OCI-LY7 (cell line): ENCODE measurements around the gene WNT2B. TPM values are rescaled to one million over a fixed set of nuclear protein-coding genes. Genes with fewer than 3 reads are reported as not detected.
"Not testable (repeated sequence)": the region's sequence is repeated elsewhere in the genome, so short reads cannot be mapped to it uniquely, and the experiment has no call there.

Experiments
- BruUV-seq: library from RNA; stranded (reverse); fragments of 400-500 nt; replicated peaks from 2 replicates; lab custom pipeline; 2021; lab: Mats Ljungman, UMichigan
- CTCF ChIA-PET: fragments of 300-600 bp; sonication (Branson Sonifier 250); formaldehyde crosslinking; loops from one replicate; lab custom pipeline; 2022; ENCODE audit warnings: antibody characterized with exemption; ENCODE audit not compliant: unreplicated experiment; lab: Charles Lee
- POLR2A ChIA-PET: fragments of 300-600 bp; sonication (Branson Sonifier 250); formaldehyde crosslinking; loops from one replicate; lab custom pipeline; 2022; ENCODE audit warnings: antibody characterized with exemption; lab: Charles Lee
- DNase-seq: peaks from one replicate; pipeline ENCODE4 v3.0.0-alpha.2; 2015; ENCODE audit warnings: low spot score
- H2AFZ ChIP-seq: fragments of 200-600 bp; sonication (generic), shearing (Covaris generic); 2 replicates; pipeline ENCODE4 v1.6.1; 2014; ENCODE audit warnings: mild to moderate bottlenecking, antibody characterized with exemption, low read length, moderate library complexity
- H3K27ac ChIP-seq: fragments of 200-600 bp; sonication (generic); 2 replicates; pipeline ENCODE4 v1.5.1; 2014; ENCODE audit warnings: mixed run types, low read depth, mild to moderate bottlenecking, moderate library complexity, low read length, inconsistent platforms; ENCODE audit not compliant: poor library complexity, severe bottlenecking
- H3K36me3 ChIP-seq: fragments of 200-600 bp; sonication (generic); 2 replicates; pipeline ENCODE4 v1.6.1; 2014; ENCODE audit warnings: mild to moderate bottlenecking, antibody characterized with exemption, low read length, moderate library complexity, mixed read lengths; ENCODE audit not compliant: insufficient read depth
- H3K4me1 ChIP-seq: fragments of 200-600 bp; sonication (generic); 2 replicates; pipeline ENCODE4 v1.5.1; 2014; ENCODE audit warnings: mild to moderate bottlenecking, low read length; ENCODE audit not compliant: insufficient read depth, poor library complexity, severe bottlenecking
- H3K4me2 ChIP-seq: fragments of 200-600 bp; sonication (generic); 2 replicates; pipeline ENCODE4 v1.6.1; 2014; ENCODE audit warnings: mild to moderate bottlenecking, low read length
- H3K4me3 ChIP-seq: fragments of 200-600 bp; sonication (generic); 2 replicates; pipeline ENCODE4 v1.5.1; 2014; ENCODE audit warnings: mild to moderate bottlenecking, low read depth, low read length; ENCODE audit not compliant: poor library complexity, severe bottlenecking
- H3K79me2 ChIP-seq: fragments of 200-600 bp; sonication (generic); 2 replicates; pipeline ENCODE4 v1.6.1; 2016; ENCODE audit warnings: low read depth, mild to moderate bottlenecking, low read length, moderate library complexity, mixed read lengths; ENCODE audit not compliant: insufficient read depth
- H3K9me2 ChIP-seq: fragments of 200-600 bp; sonication (generic); 2 replicates; pipeline ENCODE4 v1.6.1; 2016; ENCODE audit warnings: mild to moderate bottlenecking, low read length, mixed read lengths; ENCODE audit not compliant: insufficient read depth
- H3K9me3 ChIP-seq: fragments of 200-600 bp; sonication (generic); 2 replicates; pipeline ENCODE4 v1.6.1; 2014; ENCODE audit warnings: mild to moderate bottlenecking, mixed run types, low read length, mixed read lengths
- H4K20me1 ChIP-seq: fragments of 200-600 bp; sonication (generic); 2 replicates; pipeline ENCODE4 v1.6.1; 2014; ENCODE audit warnings: mild to moderate bottlenecking, antibody characterized with exemption, low read length, moderate library complexity, mixed read lengths; ENCODE audit not compliant: insufficient read depth
- CTCF ChIP-seq: fragments of 200-600 bp; sonication (generic); conservative IDR thresholded peaks from 2 replicates; pipeline ENCODE4 v1.5.1; 2014; ENCODE audit warnings: mild to moderate bottlenecking, antibody characterized with exemption, low read length, moderate library complexity, mixed read lengths
- EZH2phosphoT487 ChIP-seq: fragments of 200-600 bp; sonication (generic); IDR thresholded peaks from 2 replicates; pipeline ENCODE4 v1.6.1; 2018; ENCODE audit warnings: low read depth, borderline replicate concordance, mild to moderate bottlenecking, mixed run types, antibody characterized with exemption, low read length, moderate library complexity, mixed read lengths
- intact Hi-C: fragments of 100-400 bp; cut with micrococcal nuclease; formaldehyde crosslinking; loops from one replicate; pipeline ENCODE4 v1.10.0; 2022; ENCODE audit not compliant: unreplicated experiment
- total RNA-seq, 2 experiments: library from RNA; depleted of rRNA in 1 of 2; stranded (reverse); fragments of >200 nt in 1 of 2; shearing (Covaris generic) in 1 of 2; gene quantifications; 2 replicates each; pipeline ENCODE4 v1.2.3, GENCODE V29; 2014 to 2022

WNT2B gene
- total RNA-seq, 2 experiments from 2014 or later: 0.32 to 0.91 TPM

DNA sequence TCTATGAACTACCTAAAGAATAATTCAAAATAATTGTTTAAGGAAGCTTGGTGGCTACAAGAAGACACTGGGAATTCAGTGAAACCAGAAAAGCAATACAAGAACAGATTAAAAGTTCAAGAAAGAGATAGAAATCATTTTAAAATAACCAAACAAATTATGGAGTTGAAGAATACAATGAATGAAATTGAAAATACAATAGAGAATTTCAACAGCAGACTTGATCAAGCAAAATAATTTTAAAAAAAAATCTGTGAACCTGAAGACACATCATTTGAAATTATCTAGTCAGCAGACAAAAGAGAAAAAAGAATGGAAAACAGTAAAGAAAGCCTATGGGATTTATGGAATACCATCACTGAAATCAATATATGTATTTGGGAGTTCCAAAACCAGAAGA is 31.2 kb upstream of the WNT2B start:
- no peak overlapping the region for H3K4me3 ChIP-seq
- CTCF ChIA-PET: no interaction called here
- H3K4me2 ChIP-seq: no peak overlapping the region
- intact Hi-C loops: no loop called here
- H3K9me2 ChIP-seq: no peaks in the 10 kb centered on the region
- no peak overlapping the region for H3K27ac ChIP-seq
- TF ChIP-seq CTCF (no peak), EZH2phosphoT487 (no peak)
- H3K4me1 ChIP-seq: no peaks in the 10 kb centered on the region
- H2AFZ ChIP-seq: no peak overlapping the region
- H3K79me2 ChIP-seq: no peaks in the 10 kb centered on the region
- no TSS peak for BruUV-seq
- H3K36me3 ChIP-seq: no peaks in the 10 kb centered on the region
- DNase-seq: peak; percentile 8
- peaks cover 15% of the 10 kb centered on the region for H3K9me3 ChIP-seq
- H4K20me1 ChIP-seq: no peaks in the 10 kb centered on the region
- POLR2A ChIA-PET: interaction anchor here (0.7 to 1.2 kb wide), 2 partner anchors 10 to 176 kb away, joined by 3 to 7 read pairs; no protein-coding TSS in a partner anchor

DNA sequence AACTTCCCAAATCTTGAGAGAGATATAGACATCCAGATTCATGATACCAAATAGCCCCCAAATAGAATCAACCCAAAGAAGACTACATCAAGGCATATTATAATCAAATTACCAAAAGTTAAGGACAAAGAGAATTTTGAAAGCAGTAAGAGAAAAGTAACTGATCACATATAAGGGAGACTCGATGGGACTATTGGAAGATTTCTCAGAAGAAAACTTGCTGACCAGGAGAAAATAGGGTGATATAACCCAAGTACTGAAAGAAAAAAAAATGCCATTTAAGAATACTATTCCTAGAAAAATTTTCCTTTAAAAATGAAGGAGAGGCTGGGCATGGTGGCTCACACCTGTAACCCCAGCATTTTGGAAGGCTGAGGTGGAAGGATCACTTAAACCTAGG is 30.5 kb upstream of the WNT2B start:
- H4K20me1 ChIP-seq: no peaks in the 10 kb centered on the region
- TF ChIP-seq EZH2phosphoT487 (no peak), CTCF (no peak)
- ChIA-PET POLR2A (interaction anchor here (1.2 kb wide), 1 partner anchor 9 kb away, joined by 7 read pairs; no protein-coding TSS in a partner anchor), CTCF (no interaction called here)
- H3K9me3 ChIP-seq: peaks cover 15% of the 10 kb centered on the region
- no peak overlapping the region for H3K4me2 ChIP-seq
- H3K4me1 ChIP-seq: no peaks in the 10 kb centered on the region
- H3K27ac ChIP-seq: no peak overlapping the region
- no peak overlapping the region for H3K4me3 ChIP-seq
- H3K36me3 ChIP-seq: no peaks in the 10 kb centered on the region
- no peak overlapping the region for H2AFZ ChIP-seq
- no peaks in the 10 kb centered on the region for H3K79me2 ChIP-seq
- BruUV-seq: no TSS peak
- intact Hi-C loops: no loop called here
- H3K9me2 ChIP-seq: no peaks in the 10 kb centered on the region
- no peak for DNase-seq

GRCh38 chr1:112486063-112486462 is 22.7 kb upstream of the WNT2B start:
- H3K9me3 ChIP-seq, H3K27ac ChIP-seq, CTCF ChIA-PET, DNase-seq, H2AFZ ChIP-seq, intact Hi-C loops, H3K36me3 ChIP-seq, BruUV-seq, H3K4me1 ChIP-seq, H3K4me3 ChIP-seq, H3K9me2 ChIP-seq, H4K20me1 ChIP-seq, H3K79me2 ChIP-seq, H3K4me2 ChIP-seq: not testable (repeated sequence)
- POLR2A ChIA-PET: interaction anchor here (0.9 kb wide), 1 partner anchor 20 kb away, joined by 3 read pairs; no protein-coding TSS in a partner anchor

DNA sequence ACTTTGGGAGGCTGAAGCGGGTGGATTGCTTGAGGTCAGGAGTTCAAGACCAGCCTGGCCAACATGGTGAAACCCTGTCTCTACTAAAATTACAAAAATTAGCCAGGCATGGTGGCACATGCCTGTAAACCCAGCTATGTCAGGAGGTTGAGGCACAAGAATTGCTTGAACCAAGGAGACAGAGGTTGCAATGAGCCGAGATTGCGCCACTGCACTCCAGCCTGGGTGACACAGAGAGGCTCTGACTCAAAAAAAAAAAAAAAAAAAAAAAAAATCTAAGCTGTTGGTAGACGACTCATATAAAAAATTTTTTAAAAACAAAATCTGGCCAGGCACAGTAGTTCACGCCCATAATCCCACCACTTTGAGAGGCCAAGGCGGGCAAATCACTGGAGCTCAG is 21.1 kb upstream of the WNT2B start:
- H3K4me2 ChIP-seq, BruUV-seq, H3K4me3 ChIP-seq, intact Hi-C loops, H3K9me2 ChIP-seq, H3K4me1 ChIP-seq, H3K27ac ChIP-seq, DNase-seq, H3K9me3 ChIP-seq, H2AFZ ChIP-seq, H3K36me3 ChIP-seq, H4K20me1 ChIP-seq, H3K79me2 ChIP-seq: not testable (repeated sequence)
- POLR2A ChIA-PET: interaction anchor here (0.9 kb wide), 1 partner anchor 10 kb away, joined by 7 read pairs; no protein-coding TSS in a partner anchor
- CTCF ChIA-PET: interaction anchor here (1.0 kb wide), 1 partner anchor 18 kb away, joined by 3 read pairs; no protein-coding TSS in a partner anchor
